ENCODE data around the gene PLOD1.

DNA sequence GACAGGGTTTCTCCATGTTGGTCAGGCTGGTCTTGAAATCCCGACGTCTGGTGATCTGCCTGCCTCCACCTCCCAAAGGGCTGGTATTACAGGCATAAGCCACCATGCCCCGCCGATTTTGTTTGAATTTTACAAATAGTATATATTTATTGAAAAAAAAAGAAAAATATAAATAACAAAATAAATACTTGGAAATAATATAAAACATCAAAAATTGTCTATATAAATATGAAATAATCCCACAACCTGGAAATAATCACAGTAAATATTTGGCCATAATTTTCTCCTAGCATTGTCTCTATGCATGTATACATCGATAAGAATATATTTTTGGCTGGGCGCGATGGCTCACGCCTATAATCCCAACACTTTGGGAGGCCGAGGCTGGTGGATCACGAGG lies 2.7 kb upstream of the PLOD1 start:
- TF ChIP-seq, protein P1, sequence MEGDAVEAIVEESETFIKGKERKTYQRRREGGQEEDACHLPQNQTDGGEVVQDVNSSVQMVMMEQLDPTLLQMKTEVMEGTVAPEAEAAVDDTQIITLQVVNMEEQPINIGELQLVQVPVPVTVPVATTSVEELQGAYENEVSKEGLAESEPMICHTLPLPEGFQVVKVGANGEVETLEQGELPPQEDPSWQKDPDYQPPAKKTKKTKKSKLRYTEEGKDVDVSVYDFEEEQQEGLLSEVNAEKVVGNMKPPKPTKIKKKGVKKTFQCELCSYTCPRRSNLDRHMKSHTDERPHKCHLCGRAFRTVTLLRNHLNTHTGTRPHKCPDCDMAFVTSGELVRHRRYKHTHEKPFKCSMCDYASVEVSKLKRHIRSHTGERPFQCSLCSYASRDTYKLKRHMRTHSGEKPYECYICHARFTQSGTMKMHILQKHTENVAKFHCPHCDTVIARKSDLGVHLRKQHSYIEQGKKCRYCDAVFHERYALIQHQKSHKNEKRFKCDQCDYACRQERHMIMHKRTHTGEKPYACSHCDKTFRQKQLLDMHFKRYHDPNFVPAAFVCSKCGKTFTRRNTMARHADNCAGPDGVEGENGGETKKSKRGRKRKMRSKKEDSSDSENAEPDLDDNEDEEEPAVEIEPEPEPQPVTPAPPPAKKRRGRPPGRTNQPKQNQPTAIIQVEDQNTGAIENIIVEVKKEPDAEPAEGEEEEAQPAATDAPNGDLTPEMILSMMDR (IDR thresholded peaks at IDR 0.05; ENCODE audit: low read depth, low read length): no peak
- no peak for TF ChIP-seq MAX (IDR thresholded peaks at IDR 0.05; ENCODE audit: low read depth, low read length)
- TF ChIP-seq POLR2A (IDR thresholded peaks at IDR 0.05; ENCODE audit: extremely low read depth, insufficient read length): no peak
- TF ChIP-seq MYC (IDR thresholded peaks at IDR 0.05; ENCODE audit: low read depth, low read length): no peak
